Nephron (organoid): Measurements from ENCODE around the gene VAMP5.
"Not testable (repeated sequence)": the region's sequence is repeated elsewhere in the genome, so short reads cannot be mapped to it uniquely, and the experiment has no call there.

Experiments
- H3K27ac Mint-ChIP-seq, 3 experiments: 2 replicates each; pipeline ENCODE4 v1.8.0; 2020; ENCODE audit warnings: mixed read lengths in 3 of 3, mild to moderate bottlenecking in 2 of 3, moderate library complexity in 1 of 3
- H3K27me3 Mint-ChIP-seq: 2 replicates; pipeline ENCODE4 v1.8.0; 2021; ENCODE audit warnings: low read depth, mild to moderate bottlenecking, moderate library complexity, mixed read lengths
- H3K36me3 Mint-ChIP-seq: 2 replicates; pipeline ENCODE4 v1.8.0; 2020; ENCODE audit warnings: low read depth, mixed read lengths
- H3K4me1 Mint-ChIP-seq: 2 replicates; pipeline ENCODE4 v1.8.0; 2020; ENCODE audit warnings: mixed read lengths
- H3K4me3 Mint-ChIP-seq, 3 experiments: 2 replicates each; pipeline ENCODE4 v1.8.0; 2020; ENCODE audit warnings: mild to moderate bottlenecking in 3 of 3, mixed read lengths in 3 of 3, moderate library complexity in 2 of 3
- H3K9me3 Mint-ChIP-seq: 2 replicates; pipeline ENCODE4 v1.8.0; 2020; ENCODE audit warnings: mixed read lengths
- TF ChIP-seq, protein P1 (sequence below), 3 experiments: fragments of 200-600 bp; sonication (generic); IDR thresholded peaks; one replicate each; pipeline ENCODE4 v1.5.0; 2021; ENCODE audit warnings: antibody characterized with exemption in 3 of 3; ENCODE audit not compliant: unreplicated experiment in 3 of 3

Gene VAMP5

GRCh38 chr2:85599468-85600234 is 15.4 kb downstream of the VAMP5 start:
- Mint-ChIP-seq H3K27me3 (no peaks in the 10 kb centered on the region), H3K9me3 (no peaks in the 10 kb centered on the region), H3K4me1 (peaks cover 16% of the 10 kb centered on the region), H3K4me3 (peak overlapping the region; percentile 89 to 91 (median 90)), H3K27ac (peak overlapping the region in 1 of 3 experiments; percentile 30), H3K36me3 (no peaks in the 10 kb centered on the region)
- TF ChIP-seq, protein P1, sequence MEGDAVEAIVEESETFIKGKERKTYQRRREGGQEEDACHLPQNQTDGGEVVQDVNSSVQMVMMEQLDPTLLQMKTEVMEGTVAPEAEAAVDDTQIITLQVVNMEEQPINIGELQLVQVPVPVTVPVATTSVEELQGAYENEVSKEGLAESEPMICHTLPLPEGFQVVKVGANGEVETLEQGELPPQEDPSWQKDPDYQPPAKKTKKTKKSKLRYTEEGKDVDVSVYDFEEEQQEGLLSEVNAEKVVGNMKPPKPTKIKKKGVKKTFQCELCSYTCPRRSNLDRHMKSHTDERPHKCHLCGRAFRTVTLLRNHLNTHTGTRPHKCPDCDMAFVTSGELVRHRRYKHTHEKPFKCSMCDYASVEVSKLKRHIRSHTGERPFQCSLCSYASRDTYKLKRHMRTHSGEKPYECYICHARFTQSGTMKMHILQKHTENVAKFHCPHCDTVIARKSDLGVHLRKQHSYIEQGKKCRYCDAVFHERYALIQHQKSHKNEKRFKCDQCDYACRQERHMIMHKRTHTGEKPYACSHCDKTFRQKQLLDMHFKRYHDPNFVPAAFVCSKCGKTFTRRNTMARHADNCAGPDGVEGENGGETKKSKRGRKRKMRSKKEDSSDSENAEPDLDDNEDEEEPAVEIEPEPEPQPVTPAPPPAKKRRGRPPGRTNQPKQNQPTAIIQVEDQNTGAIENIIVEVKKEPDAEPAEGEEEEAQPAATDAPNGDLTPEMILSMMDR (IDR thresholded peaks at IDR 0.05; ENCODE audit: unreplicated experiment in 3 of 3) = no peak

DNA sequence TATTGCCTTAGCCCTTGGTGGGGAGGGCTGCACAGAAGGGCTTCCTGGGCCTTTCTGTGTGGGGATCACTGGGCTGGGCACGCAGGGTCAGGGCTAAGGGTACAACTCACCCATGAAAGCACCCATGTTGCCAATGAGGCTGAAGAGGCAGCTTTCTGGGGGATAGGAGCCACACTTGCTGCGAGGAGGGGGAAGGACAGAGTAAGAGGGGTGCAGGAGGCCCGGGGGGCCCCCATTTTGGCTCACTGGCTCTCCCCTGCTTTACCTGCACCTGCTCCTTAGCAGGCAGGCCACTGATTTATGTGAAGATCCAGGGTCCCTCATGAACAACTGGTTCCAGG is 16.0 kb downstream of the VAMP5 start:
- Mint-ChIP-seq H3K27ac (no peak overlapping the region), H3K9me3 (no peaks in the 10 kb centered on the region), H3K36me3 (no peaks in the 10 kb centered on the region), H3K27me3 (no peaks in the 10 kb centered on the region), H3K4me1 (peaks cover 19% of the 10 kb centered on the region), H3K4me3 (peak overlapping the region; percentile 89 to 91 (median 90))
- TF ChIP-seq, protein P1 (IDR thresholded peaks at IDR 0.05; ENCODE audit: unreplicated experiment in 3 of 3) = no peak

DNA sequence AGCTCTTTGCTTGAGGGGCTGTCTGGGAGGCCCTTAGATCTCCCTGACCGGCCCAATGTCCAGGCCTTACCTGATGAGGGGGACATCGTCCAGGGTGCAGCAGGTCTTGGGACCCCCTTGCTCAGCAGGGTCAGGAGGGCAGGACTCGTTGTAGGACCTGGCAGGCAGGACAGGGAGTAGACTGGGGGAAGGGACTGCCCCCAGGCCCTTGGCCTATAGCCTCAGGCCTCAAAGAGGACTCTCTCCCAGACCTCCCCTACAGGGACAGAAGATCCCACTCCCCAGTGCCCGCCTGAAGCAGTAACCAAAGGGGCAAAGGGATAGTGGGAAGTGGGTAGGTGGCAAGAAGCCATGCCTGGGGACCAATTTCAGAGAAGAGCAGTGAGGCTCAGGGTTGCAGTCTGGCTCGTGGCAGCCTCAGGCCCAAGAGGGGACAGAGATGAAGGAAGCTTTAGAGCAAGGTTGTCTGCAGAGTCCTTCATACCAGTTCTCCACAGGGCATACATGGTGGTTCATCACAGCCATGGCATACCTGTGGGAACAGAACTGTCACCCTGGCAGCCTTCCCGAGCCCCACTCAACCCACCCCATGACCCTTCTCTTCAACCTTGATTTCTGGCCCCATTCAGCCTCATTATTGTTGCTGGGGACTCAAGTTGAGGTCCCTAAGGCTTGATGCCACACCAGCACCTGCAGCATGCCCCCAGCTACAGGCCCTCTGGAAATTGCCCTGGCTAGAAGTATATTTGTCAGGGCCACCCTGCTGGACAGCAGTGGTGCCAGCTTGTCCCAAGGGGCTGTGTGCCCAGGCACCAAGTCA is 16.9 kb downstream of the VAMP5 start:
- TF ChIP-seq, protein P1 (IDR thresholded peaks at IDR 0.05; ENCODE audit: unreplicated experiment in 3 of 3) = no peak
- Mint-ChIP-seq H3K4me1 (peaks cover 24% of the 10 kb centered on the region), H3K9me3 (no peaks in the 10 kb centered on the region), H3K4me3 (peak overlapping the region; percentile 89 to 91 (median 90)), H3K27ac (peak overlapping the region in 2 of 3 experiments; percentile 68 to 89), H3K27me3 (no peaks in the 10 kb centered on the region), H3K36me3 (no peaks in the 10 kb centered on the region)

DNA sequence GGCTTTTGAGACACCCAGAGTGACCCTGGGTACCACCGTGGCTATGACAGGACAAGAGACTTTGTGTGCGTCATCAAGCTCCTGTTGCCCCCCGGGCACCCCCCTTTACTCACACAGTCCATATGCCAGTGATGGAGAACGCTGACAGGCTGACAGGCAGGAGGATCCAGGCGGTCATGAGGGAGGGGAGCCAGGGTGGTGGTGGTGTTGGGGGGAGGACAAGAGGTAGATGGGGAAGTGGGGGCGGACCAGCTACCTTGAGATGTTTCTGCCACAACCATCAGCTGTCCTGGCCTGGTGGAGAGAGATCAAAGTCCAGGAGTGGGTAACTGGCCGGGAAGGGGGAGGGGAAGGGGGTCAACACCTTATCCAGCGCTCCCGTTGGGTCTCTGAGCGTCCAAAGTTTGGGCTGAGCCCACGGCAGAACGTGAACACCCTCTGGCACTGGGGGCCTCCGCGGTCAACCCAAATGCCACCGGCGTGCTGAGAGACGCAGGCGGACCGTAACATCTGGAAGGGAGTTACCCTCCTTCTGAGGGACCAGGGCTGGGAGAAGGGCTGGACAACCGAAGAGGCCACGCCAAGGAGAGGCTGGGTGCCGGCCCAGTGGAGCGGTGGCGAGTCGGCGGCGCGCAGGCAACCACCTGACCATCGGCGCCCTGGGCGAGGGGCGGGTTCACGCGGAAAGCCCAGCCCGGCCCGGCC is 17.7 kb downstream of the VAMP5 start:
- peaks cover 24% of the 10 kb centered on the region for H3K4me1 Mint-ChIP-seq
- H3K9me3 Mint-ChIP-seq = no peaks in the 10 kb centered on the region
- TF ChIP-seq, protein P1 (IDR thresholded peaks at IDR 0.05; ENCODE audit: unreplicated experiment in 3 of 3) = no peak
- H3K27ac Mint-ChIP-seq = peak overlapping the region in 2 of 3 experiments; percentile 68 to 89
- peak overlapping the region; percentile 89 to 91 (median 90) for H3K4me3 Mint-ChIP-seq
- peaks cover 1% of the 10 kb centered on the region for H3K36me3 Mint-ChIP-seq
- H3K27me3 Mint-ChIP-seq = no peaks in the 10 kb centered on the region

- Mint-ChIP-seq H3K4me1 (peaks cover 25% of the 10 kb centered on the region), H3K9me3 (no peaks in the 10 kb centered on the region), H3K36me3 (peaks cover 6% of the 10 kb centered on the region), H3K27ac (peak within 1 kb of the TSS; percentile 76 to 91 (median 89)), H3K4me3 (peak within 1 kb of the TSS; percentile 90 to 91 (median 91)), H3K27me3 (no peaks in the 10 kb centered on the region)
- TF ChIP-seq, protein P1 (IDR thresholded peaks at IDR 0.05; ENCODE audit: unreplicated experiment in 3 of 3) = peak; percentile 32 to 54 (median 43)
These were observed 18.4 kb downstream of the VAMP5 start, which contains the start of gene TMEM150A for GRCh38 chr2:85602476-85603234. TSS of gene TMEM150A (minus strand) at chr2:85602698. CDS start at chr2:85601948, 750 bp downstream.

DNA sequence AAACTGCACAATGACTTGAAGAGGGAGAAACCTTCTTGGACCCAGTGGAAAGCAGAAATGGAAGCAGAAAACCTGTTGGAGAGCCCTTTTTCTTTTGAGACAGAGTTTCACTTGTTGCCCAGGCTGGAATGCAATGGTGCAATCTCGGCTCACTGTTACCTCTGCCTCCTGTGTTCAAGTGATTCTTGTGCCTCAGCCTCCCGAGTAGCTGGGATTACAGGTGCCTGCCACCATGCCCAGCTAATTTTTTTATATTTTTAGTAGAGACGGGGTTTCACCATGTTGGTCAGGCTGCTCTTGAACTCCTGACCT is 19.9 kb downstream of the VAMP5 start:
- peak overlapping the region; percentile 85 to 91 (median 91) for H3K4me3 Mint-ChIP-seq
- not testable (repeated sequence) for H3K9me3 Mint-ChIP-seq, H3K27me3 Mint-ChIP-seq
- peaks cover 17% of the 10 kb centered on the region for H3K36me3 Mint-ChIP-seq
- peak overlapping the region in 1 of 3 experiments; percentile 26 for H3K27ac Mint-ChIP-seq
- peaks cover 33% of the 10 kb centered on the region for H3K4me1 Mint-ChIP-seq
